HK-2 (cell line): ENCODE data around the gene ZBTB45.
"Not testable (repeated sequence)": the region's sequence is repeated elsewhere in the genome, so short reads cannot be mapped to it uniquely, and the experiment has no call there.

Source experiments
- DNase-seq: peaks from one replicate; pipeline ENCODE4 v3.0.0-alpha.2; 2018; ENCODE audit not compliant: unreplicated experiment

Gene ZBTB45

DNA sequence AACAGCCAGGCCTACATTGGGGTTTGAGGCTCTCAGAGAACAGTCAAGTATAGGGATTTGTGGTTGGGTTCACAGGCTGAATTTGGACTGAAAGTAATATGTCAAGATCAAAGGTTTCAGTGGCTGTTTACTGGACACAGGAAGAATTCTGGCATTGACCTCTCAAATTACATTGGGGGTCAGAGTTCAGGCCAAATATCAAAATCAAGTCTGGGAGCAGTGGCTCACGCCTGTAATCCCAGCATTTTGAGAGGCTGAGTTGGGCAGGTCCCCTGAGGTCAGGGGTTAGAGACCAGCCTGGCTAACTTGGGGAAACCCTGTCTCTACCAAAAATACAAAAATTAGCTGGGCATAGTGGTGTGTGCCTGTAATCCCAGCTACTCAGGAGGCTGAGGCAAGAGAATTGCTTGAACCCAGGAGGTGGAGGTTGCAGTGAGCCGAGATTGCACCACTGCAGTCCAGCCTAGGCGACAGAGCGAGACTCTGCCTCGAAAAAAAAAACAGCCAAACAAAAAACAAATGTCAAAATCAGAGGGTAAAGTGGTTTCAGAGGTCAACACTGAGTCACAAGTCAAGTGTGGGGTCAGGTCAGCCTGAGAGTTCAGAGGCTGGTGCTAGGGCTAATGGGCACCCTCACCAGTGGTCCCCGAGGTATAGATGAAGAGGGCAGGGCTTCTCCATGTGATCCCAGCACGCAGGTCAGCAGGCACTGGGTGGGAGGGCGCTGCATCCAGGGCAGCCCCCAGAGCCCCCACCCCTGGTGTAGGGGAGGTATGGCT, 9.3 kb downstream of the ZBTB45 start:
- DNase-seq = no peak

DNA sequence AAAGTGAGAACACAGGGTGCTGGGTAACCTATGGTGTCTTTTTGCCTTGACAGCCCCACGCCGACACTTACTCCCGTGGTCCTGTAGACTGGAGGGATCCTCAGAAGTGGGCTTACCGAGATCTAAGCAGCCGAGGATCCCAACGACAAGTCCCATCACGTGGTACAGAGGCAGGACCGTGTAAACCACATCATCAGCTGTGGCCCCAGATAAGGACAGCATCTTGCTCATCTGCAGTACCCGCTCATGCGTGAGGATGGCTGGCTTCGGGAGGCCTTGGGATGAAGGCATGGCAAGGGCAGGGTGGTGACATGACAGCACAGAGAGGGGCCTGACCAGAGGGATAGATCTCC, 9.9 kb downstream of the ZBTB45 start:
- DNase-seq = no peak

DNA sequence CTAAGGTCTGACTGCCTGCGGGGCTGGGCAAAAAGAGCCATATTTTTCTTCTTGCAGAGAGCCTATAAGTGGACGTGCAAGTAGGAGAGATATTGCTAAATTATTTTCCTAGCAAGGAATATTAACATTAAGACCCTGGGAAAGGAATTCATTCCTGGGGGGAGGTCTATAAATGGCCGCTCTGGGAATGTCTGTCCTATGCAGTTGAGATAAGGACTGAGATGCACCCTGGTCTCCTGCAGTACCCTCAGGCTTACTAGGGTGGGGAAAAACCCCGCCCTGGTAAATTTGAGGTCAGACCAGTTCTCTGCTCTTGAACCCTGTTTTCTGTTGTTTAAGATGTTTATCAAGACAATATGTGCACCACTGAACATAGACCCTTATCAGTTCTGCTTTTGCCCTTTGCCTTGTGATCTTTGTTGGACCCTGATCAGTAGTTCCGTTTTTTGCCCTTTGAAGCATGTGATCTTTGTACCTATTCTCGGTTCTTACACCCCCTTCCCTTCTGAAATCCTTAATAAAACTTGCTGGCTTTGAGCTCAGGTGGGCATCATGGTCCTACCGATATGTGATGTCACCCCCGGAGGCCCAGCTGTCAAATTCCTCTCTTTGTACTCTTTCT, 11.9 kb downstream of the ZBTB45 start:
- not testable (repeated sequence) for DNase-seq

DNA sequence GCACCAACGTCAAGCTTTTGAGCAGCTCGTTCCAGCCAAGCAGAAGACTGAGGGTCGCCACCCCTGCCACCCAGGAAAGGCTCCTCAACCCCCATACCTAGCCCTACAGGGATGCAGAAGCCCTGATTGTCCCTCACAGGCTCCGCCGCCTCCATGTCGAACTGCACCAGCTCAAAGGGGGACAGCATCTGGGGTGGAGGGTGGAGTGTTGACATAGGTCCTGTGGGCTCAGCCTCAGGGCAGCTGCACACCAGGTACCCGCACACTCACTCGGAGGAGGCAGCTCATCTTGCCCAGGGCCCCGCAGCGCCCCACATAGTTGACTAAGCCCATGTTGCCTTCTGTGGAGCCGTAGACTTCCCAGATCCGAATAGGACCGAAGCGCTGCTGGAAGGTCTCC, 19.4 kb downstream of the ZBTB45 start:
- no peak for DNase-seq

DNA sequence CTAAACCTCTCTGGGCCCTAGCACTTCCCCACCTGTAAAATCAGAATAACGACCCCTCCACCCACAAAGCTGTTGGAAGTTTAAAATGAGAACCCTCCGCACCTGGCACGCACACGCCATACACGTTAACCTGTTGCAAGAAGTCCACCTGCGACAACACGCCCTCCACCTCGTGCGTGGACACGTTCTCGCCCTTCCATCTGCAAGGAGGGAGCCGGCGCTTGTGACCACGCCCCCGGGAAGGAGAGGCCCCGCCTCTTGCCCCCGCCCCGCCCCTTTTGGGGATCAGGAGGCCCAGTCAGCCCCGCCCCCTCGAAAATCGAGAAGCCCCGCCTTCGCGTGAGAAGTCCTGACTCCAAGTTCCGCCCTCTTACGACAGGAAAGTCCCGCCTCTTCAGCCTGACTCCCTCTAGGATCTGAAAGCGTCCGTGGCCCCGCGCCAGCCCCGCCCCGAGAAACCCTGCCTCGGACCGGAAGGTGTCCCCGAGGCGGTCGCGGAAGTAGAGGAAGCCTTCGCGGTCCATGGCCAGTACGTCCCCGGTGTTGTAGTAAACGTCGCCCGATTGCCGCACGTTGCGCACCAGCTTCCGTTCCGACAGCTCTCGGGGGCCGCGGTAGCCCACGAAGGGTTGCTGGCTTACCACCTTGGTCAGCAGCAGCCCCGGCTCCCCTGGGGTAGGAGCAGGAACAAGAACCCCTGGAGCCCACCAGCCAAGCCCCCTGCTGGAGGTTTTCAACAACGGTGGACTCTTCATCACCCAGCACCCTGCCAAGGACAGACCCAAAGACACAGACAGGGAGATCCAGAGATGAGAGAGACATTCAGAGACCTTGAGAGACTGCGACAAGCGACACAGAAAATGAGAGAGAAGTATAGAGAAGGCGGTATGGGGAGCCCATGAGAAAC, 20.3 kb downstream of the ZBTB45 start:
- DNase-seq = peak; percentile 98

DNA sequence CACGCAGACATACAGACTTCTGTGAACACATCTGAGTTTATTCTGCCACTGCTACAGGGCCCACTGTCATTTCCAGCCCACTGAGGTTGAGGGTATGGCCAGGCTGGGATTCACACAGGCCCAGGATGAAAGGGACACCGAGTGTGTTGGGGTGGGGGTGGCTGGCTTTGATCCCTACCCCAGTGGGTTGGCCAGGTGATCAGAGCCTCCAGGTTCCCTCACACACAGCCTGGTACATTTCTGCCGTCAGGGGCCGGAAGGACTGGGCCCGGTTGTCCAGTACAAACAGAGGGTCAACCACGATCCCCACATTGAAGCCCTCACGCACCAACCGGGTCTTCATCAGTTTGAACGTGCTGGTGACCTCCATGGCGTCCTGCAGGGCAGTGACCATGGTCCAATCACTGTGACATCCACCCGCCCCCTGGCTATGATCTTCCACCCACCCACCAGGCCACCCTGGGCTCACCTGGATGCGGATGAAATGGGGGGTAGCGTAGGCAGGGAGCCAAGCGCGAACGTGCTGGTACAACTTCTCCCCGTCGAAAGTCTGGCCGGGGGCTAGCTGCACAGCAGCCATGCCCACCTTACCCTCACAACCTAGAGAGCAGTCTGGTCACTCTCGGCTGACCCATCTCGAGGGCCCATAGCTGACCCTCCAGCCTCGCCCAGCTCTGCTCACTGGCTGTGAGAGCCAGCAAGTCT, 21.1 kb downstream of the ZBTB45 start:
- DNase-seq = no peak

DNA sequence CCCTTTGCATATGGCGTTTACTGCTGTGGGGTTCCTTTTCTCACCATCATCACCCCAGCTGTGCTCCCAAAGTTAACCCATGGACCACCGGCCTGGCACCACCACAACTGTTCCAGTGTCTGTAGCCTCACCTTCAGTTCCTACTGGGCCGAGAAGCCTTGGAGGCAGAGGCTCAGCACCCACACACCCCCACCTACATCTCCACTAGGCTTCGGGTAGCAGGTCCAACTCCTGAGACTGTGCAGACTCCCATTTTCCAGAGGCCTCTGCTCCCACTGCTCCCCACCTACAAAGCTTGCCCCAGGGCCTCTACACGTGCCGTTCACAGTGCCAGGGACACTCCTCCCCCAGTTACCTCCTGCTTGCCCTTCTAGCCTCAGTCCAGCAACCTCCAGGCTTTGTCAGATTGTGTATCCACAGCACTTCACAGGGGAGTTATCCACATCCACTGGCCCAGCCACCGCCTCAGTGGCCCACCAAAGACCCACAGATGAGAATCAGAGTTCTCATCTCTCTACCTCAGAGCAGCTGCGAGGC, 21.9 kb downstream of the ZBTB45 start:
- no peak for DNase-seq

DNA sequence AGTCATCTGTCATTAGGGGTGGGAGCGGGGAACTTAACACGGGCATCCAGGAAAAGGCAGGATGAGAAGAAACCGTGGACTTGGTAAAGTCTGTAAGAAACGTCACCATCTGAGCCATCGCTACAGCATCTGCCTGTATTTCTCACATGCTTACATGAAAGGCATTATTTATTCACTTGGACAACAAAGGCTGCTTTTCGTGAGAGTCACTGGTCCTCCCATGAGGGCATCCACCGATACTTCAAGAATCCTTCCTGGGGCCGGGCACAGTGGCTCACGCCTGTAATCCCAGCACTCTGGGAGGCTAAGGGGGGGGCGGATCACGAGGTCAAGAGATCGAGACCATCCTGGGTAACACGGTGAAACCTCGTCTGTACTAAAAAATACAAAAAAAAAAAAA, 27.3 kb downstream of the ZBTB45 start:
- DNase-seq = no peak

DNA sequence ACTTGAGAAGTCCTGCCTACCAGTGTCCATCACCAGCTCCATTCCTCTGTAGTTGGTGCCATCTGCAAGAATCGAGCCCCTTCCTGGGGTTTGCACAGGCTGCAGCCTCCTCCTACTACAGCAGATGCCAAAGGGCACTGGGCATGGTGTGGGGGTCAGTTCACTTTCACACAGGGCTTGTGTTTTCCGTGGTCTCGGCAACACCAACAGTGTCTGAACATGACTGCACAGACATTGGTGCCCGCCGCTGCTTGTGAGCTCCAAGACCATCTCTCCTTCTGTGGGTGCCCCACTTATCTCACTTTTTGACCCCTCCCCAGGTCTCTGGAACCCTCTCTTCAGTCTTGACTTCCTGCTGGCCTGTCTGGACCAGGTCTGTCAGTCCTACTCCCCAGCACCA, 28.2 kb downstream of the ZBTB45 start:
- no peak for DNase-seq

DNA sequence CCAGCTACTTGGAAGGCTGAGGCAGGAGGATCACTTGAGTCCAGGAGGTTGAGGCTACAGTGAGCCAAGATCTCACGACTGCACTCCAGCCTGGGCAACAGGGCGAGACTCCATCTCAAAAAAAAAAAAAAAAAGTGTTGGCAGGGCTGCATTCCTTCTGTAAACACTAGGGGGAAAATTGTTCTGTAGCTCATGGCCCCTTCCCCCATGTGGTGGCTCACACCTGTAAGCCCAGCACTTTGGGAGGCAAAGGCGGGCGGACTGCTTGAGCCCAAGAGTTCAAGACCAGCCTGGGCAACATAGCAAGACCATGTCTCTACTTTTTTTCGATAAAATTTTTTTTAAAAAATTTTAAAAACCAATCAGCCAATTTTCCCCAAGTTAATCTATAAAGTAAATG, 35.3 kb downstream of the ZBTB45 start:
- not testable (repeated sequence) for DNase-seq

DNA sequence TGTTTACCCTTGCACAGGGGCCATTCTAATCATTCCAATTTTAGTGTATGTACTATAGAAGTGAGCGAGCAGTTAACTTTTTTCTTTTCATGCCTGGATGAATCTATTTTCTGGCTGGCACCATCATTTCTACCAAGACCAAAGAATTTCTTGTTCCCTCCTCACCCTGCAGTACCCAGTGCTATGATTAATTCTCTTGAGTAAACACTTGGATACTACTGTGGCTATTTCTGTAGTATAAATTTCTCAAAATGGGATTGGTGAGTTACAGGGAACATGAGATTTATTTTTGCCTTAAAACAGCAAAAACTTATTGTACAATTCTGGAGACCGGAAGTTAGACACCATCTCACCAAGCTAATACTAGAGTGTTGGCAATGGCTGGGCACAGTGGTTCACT, 35.8 kb downstream of the ZBTB45 start:
- DNase-seq = no peak

DNA sequence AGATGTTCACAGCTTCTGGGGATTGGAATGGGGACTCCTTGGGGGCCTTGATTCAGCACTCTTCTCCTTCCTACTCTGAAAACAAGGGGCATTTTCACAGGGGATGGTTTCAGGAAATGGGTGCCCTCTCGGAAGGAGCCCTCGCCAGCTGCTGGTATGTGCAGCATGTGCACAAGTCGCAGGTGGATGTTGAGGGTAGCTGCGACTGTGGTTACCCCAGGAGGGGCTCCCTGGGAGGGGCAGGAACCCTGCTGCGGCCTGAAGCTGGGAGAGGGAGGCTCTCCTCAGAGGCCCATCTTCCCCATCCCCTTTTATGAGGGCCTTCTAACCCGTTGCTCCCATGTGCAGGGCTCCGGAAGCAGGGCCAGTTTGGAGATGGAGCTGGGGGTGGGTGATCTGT, 37.2 kb downstream of the ZBTB45 start:
- no peak for DNase-seq

DNA sequence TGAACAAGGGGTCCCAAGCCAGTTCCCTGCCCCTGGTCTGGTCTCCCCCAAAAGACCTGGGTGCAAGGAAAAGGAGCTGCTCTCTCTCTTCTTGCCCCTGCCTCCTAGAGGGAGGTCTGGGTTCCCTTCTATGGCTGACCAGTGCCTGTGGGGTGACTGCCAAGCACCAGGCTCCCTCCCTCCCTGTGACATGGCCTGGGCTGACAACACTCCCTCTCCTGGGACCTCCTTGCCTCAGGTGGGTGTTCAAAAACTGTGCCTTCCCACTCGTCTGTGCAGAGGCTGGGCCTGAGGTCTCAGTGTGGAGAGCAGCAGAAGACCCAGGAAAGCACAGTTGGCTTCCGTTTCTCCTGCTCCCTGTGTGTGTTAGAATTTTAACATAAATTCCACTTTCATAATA, 38.8 kb downstream of the ZBTB45 start:
- DNase-seq = no peak

DNA sequence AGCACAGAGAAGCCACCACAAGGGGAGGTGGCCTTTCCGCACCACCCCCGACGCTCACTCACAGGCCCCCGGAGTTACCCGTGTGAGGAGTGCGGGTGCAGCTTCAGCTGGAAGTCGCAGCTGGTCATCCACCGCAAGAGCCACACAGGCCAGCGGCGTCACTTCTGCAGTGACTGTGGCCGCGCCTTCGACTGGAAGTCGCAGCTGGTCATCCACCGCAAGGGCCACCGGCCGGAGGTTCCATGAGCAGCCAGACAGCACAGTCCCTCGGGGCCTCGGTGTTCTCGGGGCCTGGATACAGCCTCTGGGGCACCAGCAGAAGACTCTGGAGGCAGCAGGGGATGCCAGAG, 39.2 kb downstream of the ZBTB45 start:
- no peak for DNase-seq

DNA sequence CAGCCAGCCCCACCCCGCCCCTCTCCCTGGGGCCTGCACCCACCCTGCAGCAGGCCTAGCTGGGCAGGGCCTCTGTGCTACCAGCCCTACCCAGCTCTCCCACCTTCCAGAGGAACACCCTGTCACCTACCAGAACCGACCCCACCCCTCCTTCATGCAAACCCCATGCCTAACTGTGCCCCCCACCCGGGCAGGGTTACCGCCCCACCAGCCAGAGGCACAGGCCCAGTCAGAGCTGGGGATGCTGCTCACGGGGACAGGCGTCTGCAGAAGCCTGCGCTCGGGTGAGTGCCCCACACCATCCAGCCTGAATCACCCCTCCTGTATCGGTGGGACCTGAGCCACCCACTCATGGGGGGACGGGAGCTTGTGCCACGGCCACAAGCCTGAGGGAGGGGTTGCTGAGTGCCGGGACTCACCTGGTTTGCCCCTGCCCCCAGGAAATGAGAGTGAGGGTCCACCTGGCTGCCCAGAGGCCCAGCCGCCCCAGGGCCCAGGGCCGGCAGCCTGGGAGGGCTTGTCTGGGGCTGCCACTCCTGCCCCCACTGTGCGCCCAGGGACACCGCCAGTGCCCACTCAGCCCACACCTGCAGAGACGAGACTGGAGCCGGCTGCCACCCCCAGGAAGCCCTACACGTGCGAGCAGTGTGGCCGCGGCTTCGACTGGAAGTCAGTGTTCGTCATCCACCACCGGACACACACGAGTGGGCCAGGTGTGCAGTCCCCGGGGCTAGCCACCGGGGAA, 39.7 kb downstream of the ZBTB45 start:
- no peak for DNase-seq

DNA sequence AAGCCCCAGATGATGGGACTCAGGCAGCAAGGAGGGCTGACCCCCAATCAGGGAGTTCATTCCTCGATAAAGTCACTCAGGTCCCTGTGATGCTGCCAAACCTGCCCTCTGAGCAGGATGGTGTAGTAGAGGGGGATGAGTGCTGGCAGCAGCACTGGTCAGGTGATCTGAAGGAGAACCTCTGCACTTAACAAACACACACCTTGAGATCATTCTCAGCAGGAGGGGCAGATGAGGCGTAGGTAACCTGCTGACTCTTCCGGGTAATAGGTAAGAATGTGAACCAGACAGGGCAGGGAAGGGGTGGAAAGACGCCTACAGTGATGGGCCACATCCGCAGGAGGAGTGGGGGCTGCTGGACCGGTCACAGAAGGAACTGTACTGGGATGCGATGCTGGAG, 40.3 kb downstream of the ZBTB45 start:
- DNase-seq = no peak

DNA sequence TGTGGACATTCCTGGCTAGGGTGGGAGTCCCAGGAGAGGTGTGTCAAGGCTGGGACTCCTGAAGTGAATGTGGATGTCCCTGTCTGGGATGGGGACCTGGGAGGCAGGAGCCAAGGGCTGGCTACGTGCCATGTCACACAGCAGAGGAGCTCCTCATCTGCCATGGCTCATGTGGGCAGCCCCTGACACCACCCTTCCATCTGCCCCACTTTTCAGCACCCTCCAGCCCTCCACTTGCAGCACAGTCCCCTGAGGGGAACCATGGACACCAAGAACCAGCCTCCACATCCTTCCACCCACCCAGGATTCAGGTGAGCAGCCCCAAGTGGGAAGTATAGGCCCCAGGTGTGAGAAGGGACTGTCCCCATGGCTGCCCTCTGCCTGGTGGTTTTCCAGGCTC, 41.7 kb downstream of the ZBTB45 start:
- DNase-seq = no peak

DNA sequence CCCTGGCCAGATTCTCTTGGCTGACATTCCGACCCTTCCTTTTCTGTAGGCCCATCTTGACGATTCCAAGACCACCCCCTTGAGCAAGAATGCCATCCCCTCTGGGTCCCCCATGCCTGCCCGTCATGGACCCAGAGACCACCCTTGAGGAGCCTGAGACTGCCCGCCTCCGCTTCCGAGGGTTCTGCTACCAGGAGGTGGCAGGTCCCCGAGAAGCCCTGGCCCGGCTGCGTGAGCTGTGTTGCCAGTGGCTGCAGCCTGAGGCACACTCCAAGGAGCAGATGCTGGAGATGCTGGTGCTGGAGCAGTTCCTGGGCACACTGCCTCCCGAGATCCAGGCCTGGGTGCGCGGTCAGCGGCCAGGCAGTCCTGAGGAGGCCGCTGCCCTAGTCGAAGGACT, 42.5 kb downstream of the ZBTB45 start:
- no peak for DNase-seq

DNA sequence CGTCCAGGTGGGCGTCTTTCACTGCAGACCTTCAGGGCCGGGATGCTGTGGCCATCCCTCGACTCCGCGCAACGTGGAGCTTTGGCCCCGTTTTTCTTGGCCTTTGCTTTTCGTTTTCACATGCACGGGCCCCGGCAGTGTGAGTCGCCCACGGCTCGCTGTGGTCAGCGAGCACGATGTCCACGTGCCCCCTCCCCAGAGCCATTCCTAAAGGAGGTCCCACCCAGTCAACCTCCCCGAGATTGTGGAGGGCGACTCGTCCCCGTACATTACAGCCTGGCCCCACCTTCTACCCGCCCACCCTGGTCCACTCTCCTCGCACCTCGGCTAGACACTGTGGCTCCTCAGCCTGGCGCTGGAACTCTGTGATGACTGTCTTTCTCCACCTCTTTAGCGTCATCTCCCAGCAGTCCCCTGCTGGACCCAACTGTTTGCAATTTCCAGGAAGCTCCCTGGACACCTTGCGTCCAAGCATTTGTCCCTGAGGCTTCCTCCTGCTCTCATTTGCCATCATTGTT, 43.1 kb downstream of the ZBTB45 start:
- peak; percentile 64 for DNase-seq

DNA sequence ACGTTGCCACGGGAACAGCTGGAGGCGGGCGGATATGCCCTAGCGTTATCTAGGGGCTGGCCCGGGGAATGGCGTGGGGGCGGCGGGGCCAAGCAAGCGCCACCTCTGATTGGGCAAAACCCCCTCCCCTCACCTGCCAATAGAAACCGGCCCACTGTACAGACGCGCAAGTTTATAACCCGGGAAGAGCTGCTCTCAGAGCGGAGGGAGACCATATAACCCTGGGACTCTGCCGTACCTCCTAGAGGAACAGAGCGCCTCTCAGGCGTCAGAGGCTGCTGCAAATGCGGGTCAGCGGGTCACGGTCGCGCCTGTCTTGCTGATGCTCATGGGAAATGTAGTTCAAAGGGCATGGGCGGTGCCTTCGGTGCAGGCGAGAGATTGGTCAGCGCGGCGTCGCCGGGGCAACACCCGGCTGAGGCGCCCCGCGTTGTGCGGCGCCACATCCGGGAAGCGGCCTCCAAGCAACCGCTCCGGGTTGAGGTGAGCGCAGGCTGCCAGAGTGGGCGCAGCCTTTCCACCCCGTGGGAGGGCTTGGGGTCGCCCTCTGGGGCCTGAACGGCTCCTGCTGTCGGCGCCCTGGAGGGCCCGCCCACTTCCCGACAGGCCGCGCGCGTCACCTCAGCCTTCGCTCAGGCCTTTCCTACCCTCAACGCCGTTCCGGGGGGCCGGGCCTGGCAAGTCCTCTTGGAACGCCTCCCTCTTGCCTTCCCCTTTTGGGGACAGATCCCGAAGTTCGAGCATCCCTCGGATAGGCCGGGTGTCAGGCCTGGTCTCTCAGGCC, 43.7 kb downstream of the ZBTB45 start, which contains the start of gene ZNF446:
TSS of gene ZNF446 (plus strand) at position 639 of the 784 bp plus-strand sequence. CDS start 867 bp downstream, outside the sequence.
- DNase-seq = peak; percentile 99
